Suppressor macrophage treated with lipopolysaccharide for 4 hours (primary cell): Measurements from ENCODE around the gene TEAD1.

ENCODE experiments used
- DNase-seq: peaks from one replicate; pipeline ENCODE4 v3.0.0-alpha.2; 2020

Gene TEAD1

DNA sequence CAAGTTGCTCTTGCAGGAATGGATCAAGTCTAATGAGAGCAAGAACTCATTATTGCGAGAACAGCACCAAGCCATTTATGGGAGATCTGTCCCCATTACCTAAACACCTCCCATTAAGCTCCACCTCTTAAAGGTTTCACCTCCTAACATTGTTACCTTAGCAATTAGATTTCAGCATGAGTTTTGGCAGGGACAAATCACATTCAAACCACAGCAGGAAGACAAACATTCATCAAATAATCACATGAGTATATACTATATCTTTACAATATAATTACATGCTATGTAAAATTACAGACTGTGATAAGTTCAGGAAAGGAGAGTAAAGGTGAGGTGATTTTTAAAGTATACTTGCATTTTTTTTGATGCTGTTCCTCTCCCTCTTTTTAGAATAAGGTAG, 6.6 kb upstream of the TEAD1 start:
- no peak for DNase-seq

DNA sequence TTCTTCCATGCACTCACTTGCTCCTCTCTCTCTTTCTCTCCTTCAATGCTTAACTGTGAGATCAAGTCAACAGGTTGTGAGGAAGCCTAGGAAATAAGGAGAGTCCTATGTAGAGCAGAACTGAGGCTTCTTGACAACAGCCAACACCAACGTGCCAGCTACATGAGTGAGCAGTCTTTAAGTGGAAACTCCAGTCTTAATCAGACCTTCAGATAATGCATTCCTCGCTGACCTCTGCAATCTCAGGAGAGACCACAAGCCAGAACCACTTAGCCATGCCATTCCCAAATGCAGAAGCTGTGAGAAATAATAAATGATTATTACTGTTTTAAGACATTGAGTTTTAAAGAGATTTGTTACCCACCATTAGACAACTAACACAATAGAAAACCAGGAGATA, 6.1 kb upstream of the TEAD1 start:
- DNase-seq = no peak

DNA sequence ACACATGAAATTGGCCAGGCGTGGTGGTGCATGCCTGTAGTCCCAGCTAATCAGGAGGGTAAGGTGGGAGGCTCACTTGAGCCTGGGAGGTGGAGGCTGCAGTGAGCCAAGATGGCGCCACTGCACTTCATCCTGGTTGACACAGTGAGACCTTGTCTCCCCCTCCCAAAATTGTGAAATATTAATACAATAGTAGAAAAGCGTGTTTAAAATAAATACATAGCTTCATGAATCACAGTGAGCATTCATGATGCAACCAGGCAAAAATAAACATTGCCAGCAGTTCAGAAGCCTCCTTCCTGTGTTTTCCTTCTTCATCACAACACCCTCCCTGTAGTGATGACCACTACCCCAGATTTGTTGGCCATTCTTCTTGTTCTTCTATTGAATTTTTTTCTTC, 4.3 kb upstream of the TEAD1 start:
- DNase-seq = no peak

DNA sequence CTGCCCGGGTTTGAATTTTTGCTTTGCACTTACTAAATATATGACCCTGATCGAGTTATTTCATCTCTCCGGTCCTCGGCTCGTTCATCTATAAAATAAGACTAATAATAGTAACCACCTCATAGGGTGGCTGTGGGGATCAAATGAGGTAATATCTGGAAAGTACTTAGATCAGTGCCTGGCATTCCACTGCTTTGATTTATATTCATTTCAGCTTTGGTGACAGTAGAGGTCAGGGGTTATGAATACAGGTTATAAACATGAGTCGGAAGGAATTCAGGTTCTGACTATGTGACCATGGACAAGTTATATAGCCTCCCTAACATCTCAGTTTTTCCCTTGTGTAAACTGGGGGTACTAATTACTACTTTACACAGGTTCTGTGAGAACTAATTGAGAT, 2.9 kb upstream of the TEAD1 start:
- no peak for DNase-seq

DNA sequence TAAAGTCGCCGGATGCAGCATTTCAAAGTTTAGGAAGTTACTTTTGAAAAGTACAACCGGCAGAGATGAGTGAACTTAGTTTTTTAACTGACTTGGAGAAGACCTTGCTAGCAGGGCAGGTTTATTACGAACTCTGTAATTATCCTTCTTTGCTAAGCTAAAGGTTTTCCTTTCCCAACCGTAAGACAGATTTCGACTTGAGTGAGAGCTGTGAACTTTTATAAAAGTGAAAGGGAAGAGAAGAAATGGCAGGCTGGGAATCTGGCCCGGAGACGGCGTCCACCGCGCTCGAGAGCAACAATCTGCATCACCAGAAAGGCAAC, 659 bp upstream of the TEAD1 start:
- no peak for DNase-seq

DNA sequence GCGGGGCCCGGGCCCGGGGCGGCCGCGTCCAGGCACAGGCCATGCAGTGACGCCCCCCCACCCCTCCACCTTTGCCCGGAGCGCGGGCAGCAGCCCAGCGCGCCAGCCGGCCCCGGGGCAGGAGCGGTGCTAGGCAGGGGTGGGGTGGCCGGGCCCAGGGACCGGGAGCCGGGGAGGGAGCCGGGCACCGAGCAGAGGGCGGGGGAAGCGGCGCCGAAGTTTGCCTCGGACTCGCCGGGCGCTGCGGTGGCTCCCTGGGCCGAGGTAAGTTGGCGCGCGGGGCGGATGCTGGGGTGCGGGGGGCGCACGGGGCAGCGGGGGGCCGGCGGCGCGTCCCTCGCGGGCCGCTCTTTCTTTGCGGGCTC, 332 bp downstream of the TEAD1 start:
- peak; percentile 9 for DNase-seq

DNA sequence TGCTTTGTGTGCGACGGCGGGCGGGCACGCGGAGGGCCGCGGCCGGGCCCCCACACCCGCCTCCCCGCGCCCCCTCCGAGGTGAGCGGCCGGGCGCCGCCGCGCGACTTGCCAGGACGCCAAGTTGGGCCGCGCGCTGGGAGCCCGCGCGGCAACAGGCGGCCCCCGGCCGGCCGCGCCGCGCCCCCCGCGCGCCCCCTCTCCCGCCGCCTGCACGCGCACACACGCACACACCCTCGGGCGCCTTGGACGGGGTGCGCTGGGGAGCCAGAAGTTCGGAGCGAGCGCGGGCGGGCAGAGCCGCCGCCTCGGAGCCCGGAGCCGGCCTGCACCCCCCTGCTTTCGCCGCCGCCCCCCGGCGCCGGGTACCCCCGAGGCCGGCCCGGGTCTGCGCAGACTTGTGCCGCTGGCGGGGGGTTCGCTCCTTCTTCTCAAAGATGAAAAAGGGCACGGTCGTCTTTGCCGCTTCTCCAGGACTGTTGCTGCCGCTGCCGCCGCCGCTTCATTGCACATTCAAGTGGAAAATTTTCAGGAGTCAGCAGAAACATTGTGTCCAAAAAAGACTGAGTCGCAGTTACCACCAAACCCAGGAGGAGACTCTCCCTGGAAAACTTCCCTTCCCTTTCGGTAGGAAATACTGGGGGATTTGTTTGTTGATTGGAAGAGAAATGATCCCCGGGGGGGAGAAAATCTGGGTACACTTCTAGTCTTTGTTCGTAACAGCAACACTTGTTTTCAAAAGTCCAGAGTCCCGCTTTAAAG, 895 bp downstream of the TEAD1 start:
- DNase-seq = no peak

DNA sequence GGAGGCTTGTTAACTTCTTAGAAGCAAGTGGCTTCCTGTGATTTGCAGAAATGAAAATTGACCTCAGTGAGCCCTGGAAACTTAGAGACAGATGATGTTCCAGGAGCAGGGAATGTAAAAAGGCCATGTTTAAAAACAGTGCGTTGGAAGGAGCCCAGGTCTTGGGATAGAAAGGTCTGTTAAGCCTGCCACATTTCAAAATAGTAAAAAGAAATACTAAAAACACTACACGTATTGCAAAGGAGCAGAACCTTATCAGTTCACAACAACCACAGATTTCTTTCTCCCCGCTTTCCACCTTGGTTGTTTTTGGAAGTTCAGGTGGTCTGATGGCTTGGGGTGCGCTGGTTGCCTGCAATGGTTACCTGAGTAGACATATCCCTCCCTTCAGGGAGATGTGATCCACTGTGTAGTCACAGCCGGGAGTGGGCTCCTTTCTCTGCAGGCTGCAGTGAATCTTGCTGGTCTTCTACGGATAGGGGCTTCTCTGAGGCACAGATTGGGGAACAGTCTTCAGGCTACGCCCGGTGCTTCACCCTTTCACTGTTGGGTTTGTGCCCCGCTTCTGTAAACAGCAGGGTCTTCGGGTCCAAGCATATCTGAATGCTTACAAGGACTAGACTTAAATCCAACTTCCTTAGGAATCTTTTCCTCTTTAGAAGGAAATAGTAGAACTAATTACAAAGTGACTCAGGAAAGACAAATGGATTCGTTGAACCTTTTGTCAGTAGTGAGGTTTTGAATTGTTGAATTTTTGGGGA, 1.9 kb downstream of the TEAD1 start:
- no peak for DNase-seq

DNA sequence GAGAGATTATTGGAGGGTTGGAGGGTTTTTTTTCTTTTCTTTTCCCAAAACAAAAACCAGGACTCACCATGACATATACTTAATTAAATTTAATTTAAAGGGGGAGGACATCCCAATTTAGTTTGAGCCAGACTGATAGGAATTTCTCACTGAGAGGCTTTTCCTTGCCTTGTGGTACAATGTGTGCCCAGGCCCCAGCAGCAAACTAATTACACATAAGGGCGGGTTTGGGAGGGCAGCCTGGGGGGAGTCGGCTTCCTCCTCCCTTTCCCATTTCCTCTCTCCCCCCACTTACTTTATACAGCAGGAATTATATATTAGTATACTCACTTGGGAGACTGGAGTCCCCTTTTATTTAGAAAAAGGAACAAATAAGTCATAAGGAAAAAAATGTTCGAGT, 2.9 kb downstream of the TEAD1 start:
- no peak for DNase-seq

DNA sequence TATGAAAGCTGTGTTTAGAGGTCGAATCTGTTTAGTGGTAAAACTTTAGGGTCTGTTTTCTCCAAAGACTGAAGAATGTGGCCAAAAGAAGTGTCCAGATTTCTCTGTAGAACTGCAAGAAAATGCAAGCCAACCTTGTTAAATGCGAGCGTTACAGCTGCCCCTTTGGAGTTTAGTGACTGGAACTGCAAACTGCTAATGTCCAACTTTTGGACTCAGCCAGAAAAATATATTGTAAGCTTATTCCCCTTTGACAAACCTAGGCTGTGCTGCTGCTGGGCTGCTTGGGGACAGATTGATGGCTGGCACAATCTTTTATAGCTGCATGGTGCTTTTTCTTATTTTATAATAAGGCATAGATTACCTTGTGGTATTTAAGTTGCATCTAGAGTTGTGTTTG, 3.9 kb downstream of the TEAD1 start:
- DNase-seq = no peak

DNA sequence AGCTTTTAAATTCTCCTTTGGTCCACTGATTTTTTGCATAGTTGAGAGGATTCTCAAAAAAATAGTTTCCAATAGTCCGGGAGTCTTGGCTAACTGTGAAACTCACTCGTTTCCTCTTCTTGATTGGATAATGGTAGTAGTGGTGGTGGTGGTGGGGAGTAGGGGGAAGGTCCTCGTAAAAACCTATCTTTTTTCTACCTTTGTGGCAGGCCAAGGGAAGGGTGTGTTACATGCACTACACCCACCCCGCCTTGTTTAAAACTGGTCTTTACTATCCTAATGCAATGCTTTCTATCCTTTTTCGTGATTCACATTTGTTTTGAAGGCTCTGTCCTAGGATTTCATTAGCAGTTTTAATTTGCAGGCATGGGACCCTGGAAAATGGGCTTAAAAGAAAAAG, 4.8 kb downstream of the TEAD1 start:
- no peak for DNase-seq

DNA sequence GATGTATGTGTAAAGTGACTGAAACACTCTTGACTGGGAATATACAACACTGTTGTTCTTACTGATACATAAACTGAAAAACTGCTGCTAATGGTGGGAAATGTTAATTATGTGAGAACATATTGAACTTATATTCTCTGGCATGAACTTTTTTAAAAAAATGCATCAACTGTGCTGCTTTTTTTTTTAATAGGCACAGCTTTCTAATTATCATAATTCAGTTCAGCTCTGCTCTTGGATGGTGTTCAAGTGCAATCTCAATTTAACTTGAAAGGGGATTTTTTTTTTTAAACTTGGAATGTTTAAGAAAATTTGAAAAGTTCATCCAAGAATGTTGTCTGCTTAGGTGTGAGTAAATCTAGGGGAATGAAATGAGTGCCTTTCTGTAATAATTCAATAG, 5.2 kb downstream of the TEAD1 start:
- DNase-seq = no peak

DNA sequence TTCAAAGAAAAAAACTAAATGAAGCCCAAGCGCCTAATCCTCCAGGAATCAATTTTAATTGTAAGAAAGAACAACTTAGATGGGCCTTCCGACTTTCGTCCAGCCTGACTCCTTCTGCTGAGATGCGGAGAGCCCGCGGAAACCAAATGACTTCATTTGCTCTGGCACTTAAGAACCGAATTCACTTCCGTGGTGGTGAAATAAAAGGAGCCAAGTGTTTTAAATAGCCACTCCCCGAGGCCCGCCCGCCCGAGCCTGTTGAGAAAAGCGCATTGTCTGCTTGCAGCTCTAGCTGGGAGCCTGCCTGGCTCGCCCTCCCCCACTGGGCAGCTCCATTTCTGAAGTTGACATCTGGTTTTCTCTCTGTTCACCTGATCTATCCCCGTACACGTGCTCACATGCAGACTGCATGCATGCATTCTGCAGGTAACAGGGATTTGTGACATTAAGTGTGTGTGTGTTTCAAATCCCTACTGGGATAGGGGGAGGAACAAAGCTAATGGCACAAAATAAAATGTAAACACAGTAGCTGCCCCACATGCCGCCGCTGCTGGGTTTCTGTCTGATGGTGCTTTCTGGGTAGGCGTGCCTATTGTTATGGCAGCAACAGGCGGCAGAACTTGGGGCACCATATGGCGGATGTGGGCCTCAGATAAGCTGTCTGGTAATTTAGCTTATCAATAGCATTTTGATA, 6.2 kb downstream of the TEAD1 start:
- DNase-seq = peak; percentile 21

DNA sequence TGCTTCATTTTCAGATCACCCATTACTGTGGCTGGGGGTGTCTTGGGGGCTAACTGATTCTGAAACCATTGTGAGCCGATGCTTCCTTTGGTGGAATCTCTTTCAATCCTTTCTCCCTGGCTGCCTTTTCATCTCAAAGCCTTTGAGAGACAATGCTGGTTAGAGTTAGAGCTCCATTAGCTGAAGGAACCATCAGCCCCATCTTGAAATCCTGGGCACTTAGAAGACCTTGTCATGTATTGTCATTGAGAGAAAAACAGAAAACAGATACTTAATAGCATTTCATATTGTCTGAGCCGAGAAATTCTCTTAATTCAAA, 6.7 kb downstream of the TEAD1 start:
- DNase-seq = no peak

DNA sequence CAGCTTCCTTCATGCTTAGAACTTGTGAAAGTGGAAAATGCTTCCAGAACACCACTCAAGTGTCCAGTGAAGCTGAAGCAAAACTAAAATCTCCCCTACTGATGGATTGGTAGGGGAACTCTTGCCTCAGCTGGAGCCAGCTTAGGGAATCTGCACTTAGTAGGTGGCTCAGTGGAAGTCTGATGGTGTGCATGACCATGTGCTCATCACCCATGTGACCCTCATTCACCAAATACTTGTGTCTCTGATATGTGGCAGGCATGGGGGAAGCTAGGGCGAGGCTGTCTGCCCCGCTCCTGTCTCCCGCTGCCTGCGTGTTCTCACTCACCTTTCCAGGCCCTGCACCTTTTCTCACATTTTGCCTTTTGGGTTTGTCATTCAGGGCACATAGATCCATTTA, 7.2 kb downstream of the TEAD1 start:
- DNase-seq = no peak

DNA sequence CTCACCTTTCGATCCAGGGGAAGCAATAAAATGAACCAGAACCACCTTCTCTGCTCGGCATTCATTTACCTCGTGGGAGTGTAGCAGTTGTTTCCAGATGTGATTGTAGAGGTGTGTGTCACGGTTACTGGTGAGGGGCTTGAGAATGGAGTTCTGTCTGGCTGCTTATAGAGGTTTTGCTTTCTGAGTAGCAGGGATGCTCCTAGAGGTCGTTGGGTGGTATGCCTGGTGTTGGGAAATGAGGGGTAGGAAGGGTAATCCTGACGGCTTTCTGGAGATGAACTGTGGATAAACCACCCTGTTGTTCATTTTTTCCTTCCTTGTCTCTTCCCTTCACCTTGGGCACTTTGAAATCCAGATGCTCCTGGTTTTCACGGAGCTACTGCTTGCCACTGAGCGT, 8.1 kb downstream of the TEAD1 start:
- DNase-seq = no peak

DNA sequence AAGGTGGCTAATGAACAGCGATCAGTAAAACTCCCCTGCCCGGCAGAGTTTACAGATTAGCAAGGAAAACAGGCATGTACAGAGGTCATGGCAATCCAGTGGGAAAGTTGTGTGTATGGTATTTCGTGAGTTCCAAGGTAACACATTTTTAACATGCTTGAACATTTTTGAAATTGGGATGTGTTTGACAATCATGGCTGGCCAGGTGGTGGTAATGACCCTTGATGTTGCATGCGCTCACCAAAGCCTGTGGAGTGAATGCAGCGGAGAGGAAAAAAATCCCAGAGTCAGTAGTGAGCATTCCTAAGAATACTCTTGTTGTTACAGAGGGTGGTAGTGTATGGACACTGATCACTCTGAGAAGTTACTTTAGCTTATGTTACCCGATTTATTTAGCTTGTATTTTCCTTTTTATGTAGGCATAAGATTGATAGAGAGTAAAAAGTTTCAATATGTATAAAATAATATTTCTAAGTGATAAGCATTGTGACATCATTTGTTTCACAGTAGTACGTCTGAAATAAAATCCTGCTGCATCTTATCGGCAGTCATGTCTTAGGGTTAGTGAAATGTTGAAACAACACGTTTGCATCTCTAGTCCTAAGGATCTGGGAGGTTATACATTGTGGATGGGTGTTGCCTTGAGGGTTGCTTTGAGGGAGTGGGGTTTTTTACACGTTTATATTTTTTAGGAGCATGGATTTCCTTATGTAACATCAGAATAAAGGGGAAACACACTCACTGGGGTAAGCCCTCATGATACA, 8.7 kb downstream of the TEAD1 start:
- no peak for DNase-seq

DNA sequence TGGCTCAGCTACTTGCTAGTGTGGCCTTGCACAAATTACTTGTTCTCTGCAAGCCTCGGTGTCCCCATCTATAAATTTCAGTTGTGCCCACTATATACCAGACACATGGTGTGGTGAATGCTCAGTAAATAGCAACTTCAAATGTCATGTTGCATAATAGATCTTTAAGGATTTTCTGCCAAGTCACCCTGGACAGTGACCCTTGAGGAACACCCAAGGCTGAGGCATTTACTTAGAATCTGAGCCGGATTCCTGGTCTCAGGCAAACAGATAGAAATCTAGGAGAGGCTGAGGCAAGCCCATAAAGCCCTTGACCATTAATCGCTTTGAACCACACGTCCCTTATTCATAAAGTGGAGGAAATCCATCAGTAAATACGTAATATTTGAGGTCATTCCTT, 9.7 kb downstream of the TEAD1 start:
- no peak for DNase-seq

DNA sequence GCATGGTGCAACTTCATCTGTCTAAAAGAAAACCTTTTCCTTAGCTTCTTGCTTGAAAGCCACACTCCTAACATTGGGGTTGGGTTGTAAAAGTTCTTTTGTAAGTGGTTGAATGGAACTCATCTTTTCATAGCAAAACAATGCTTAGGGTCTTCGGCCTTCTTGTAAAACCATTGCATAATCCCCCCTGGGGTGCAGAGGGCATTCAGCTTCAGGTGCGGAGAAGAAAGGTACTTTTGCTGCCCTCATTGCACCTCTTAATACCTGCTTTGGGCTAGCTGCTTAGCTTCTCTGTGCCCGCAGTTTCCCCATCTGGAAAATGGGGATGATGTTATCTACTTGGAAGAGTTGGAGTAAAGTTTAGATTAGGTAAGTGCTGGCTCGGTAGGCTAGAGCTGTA, 10.1 kb downstream of the TEAD1 start:
- DNase-seq = no peak

DNA sequence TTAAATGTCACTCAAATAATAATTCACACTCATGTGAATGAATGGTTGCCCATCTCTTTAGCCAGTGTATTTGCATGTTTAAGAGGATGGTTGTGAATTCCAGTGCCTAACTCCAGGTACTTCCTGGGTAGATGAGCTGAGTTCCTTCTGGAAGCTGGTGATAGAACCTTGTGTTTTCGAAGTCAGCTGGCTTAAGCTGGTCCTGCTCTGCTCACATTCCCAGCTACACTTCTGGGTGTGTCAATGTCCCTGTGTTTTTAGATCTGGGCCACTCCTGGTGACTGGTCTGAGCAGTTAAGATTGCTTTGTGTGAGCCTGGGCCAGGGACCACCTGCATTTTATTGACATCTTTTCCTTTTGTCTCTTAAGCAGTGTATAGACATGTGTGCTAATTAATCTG, 10.6 kb downstream of the TEAD1 start:
- no peak for DNase-seq

DNA sequence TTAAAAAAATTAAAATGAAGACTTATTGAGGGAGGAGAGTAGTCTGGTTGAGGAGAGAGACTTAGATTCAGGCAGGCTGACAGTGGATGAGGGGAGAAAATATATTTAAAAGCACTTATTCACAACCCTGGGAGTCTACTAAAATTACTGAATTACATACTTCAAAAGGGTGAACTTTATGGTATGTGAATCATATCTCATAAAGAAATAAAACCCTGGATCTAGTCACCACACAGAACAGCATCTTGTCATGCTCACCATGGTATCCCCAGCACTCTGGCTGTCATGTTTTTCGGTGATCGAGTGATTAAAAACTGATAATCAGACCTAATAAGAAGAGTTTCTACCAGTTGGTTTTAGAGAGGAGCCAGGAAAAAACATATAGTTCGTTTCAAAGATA, 11.0 kb downstream of the TEAD1 start:
- no peak for DNase-seq

DNA sequence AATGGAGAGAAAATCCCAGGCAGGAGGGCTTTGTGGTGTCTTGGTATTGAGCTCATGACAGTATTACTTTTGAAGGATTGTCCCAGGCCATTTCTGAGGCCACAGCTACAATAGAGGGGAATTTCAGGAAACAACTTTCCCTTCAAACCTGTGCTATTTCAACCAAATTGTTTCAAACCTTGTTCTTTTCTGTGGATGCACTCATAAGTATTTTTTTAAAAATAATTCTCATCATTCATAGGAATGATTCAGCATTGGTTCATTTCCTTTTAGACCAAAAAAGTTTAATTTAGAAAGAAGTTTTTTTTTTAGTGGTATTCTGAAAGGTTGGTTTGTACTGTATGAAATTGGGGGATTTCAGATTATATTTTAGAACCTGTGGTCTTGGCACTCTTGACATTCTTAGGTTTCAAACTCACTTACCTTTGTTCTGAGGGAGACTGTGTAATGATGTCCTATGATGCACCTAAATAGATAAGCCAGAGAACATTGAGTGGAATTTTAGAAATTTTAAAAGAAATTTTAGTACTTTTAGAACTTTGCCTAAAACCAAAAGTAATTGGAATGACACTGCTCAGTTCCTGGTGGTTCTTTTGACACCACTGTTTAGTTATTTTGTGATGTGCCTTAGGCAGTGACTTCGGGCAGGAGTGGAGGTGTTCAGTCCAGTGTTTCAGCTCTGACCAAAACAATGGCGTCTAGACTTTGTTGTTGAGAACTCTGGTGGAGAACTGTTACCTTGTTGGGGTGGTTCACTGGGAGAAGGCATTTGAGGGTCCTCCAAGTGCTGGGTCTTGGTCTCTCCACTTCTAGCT, 12.2 kb downstream of the TEAD1 start:
- DNase-seq = no peak

DNA sequence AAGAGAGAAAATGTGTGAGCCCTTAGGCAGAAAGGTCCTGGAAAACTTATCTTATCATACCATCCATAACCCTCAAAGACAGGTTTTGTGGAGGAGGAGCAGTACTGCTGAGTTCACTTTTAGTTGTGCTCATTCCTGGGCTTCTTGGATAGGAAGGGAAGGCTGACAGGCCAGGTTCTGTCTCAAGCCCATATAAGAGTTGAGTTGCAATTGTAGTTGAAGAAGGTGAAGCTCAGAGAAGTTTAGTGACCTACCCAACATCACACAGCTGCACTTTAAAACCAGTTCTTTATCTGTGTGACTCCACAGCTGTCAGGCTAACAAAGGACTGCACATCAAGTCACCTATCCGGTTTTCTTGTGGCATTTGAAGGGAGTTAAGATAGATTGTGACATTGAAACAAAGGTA, 13.0 kb downstream of the TEAD1 start:
- DNase-seq = no peak
